BE2C (cell line): ENCODE results near the gene IQCH.

Source experiments
- DNase-seq: peaks from one replicate; pipeline ENCODE4 v3.0.0-alpha.2; 2020
- H3K27me3 ChIP-seq: fragments of 250-450 bp; sonication (Bioruptor Pico); 2 replicates; pipeline ENCODE4 v1.5.1; 2020; ENCODE audit warnings: mild to moderate bottlenecking
- H3K36me3 ChIP-seq: fragments of 250-450 bp; sonication (Bioruptor Pico); 2 replicates; pipeline ENCODE4 v1.5.1; 2020; ENCODE audit warnings: mild to moderate bottlenecking
- H3K4me1 ChIP-seq: fragments of 250-450 bp; sonication (Bioruptor Pico); 2 replicates; pipeline ENCODE4 v1.5.1; 2020
- H3K4me3 ChIP-seq: 2 replicates; pipeline ENCODE4 v1.5.1; 2011; ENCODE audit warnings: low read depth, low read length
- H3K9me3 ChIP-seq: fragments of 250-450 bp; sonication (Bioruptor Pico); 2 replicates; pipeline ENCODE4 v1.5.1; 2020
- CTCF ChIP-seq: IDR thresholded peaks from 2 replicates; pipeline ENCODE4 v1.5.1; 2012; ENCODE audit warnings: mild to moderate bottlenecking, low read depth, low read length

IQCH gene

GRCh38 chr15:67370206-67370954 lies 115.8 kb downstream of the IQCH start:
- DNase-seq: no peak
- no peak overlapping the region for H3K4me3 ChIP-seq
- no peak for TF ChIP-seq CTCF
- no peaks in the 10 kb centered on the region for H3K36me3 ChIP-seq
- no peaks in the 10 kb centered on the region for H3K27me3 ChIP-seq
- H3K9me3 ChIP-seq: no peaks in the 10 kb centered on the region
- peaks cover 5% of the 10 kb centered on the region; the same call in 1 of the 2 replicates for H3K4me1 ChIP-seq

- H3K27me3 ChIP-seq: no peaks in the 10 kb centered on the region
- no peak overlapping the region for H3K4me3 ChIP-seq
- no peaks in the 10 kb centered on the region for H3K9me3 ChIP-seq
- no peaks in the 10 kb centered on the region for H3K36me3 ChIP-seq
- peaks cover 5% of the 10 kb centered on the region; the same call in 1 of the 2 replicates for H3K4me1 ChIP-seq
- no peak for DNase-seq
- TF ChIP-seq CTCF: no peak
Observed at GRCh38 chr15:67372543-67372942, 118.0 kb downstream of the IQCH start.

GRCh38 chr15:67372986-67373675 lies 118.5 kb downstream of the IQCH start:
- H3K36me3 ChIP-seq: no peaks in the 10 kb centered on the region
- H3K27me3 ChIP-seq: peaks cover 4% of the 10 kb centered on the region; the same call in 1 of the 2 replicates
- H3K9me3 ChIP-seq: no peaks in the 10 kb centered on the region
- no peak overlapping the region for H3K4me3 ChIP-seq
- no peak for DNase-seq
- no peak for TF ChIP-seq CTCF
- peaks cover 5% of the 10 kb centered on the region; the same call in 1 of the 2 replicates for H3K4me1 ChIP-seq

- no peaks in the 10 kb centered on the region for H3K9me3 ChIP-seq
- DNase-seq: no peak
- H3K4me3 ChIP-seq: no peak overlapping the region
- H3K36me3 ChIP-seq: no peaks in the 10 kb centered on the region
- peaks cover 4% of the 10 kb centered on the region; the same call in 1 of the 2 replicates for H3K27me3 ChIP-seq
- peaks cover 5% of the 10 kb centered on the region; the same call in 1 of the 2 replicates for H3K4me1 ChIP-seq
- no peak for TF ChIP-seq CTCF
Observed at GRCh38 chr15:67373971-67374370, 119.4 kb downstream of the IQCH start.

- no peak for TF ChIP-seq CTCF
- H3K9me3 ChIP-seq: no peaks in the 10 kb centered on the region; the same call in 1 of the 2 replicates
- DNase-seq: no peak
- no peaks in the 10 kb centered on the region for H3K36me3 ChIP-seq
- H3K4me3 ChIP-seq: no peak overlapping the region
- no peaks in the 10 kb centered on the region for H3K4me1 ChIP-seq
- peaks cover 4% of the 10 kb centered on the region; the same call in 1 of the 2 replicates for H3K27me3 ChIP-seq
Observed at GRCh38 chr15:67379530-67379929, 124.9 kb downstream of the IQCH start.

GRCh38 chr15:67380921-67381320 lies 126.3 kb downstream of the IQCH start:
- Histone ChIP-seq H3K9me3 (no peaks in the 10 kb centered on the region; the same call in 1 of the 2 replicates), H3K27me3 (peaks cover 4% of the 10 kb centered on the region; the same call in 1 of the 2 replicates), H3K4me1 (no peaks in the 10 kb centered on the region), H3K36me3 (no peaks in the 10 kb centered on the region), H3K4me3 (no peak overlapping the region)
- no peak for TF ChIP-seq CTCF
- no peak for DNase-seq
